ENCODE results near the gene FCRL2.

Gene FCRL2, protein sequence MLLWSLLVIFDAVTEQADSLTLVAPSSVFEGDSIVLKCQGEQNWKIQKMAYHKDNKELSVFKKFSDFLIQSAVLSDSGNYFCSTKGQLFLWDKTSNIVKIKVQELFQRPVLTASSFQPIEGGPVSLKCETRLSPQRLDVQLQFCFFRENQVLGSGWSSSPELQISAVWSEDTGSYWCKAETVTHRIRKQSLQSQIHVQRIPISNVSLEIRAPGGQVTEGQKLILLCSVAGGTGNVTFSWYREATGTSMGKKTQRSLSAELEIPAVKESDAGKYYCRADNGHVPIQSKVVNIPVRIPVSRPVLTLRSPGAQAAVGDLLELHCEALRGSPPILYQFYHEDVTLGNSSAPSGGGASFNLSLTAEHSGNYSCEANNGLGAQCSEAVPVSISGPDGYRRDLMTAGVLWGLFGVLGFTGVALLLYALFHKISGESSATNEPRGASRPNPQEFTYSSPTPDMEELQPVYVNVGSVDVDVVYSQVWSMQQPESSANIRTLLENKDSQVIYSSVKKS

GRCh38 chr1:157776971-157777391, at the start of gene FCRL2:
FCRL2 (minus strand) TSS chr1:157777132; CDS start chr1:157777073, 59 bp downstream.
- no peak for DNase-seq (ENCODE audit: low read depth)

DNA sequence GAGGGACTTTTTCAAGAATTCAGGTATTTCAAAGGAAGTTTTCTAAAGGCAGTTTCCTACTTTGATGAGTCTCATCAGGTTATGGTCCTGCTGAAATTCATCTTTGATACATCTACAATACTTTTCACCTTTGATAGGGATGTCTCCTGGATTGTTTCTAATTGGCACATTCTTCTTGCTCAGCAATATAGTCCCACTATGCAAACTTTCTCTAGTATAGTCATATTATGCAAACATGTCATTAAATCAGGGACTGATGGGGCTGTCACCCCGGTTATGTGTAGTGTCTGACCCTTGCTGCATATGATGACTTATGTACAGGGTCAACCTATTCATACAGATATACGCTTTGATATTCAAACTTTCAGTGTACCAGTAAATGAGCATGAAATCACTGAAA, 43.4 kb upstream of the FCRL2 start:
- DNase-seq (ENCODE audit: low read depth) = no peak

- DNase-seq (ENCODE audit: low read depth) = no peak
Observed at GRCh38 chr1:157819896-157820295, 43.0 kb upstream of the FCRL2 start, which contains the start of gene FCRL1. FCRL1 (minus strand) TSS chr1:157820120; CDS start chr1:157820037, 83 bp downstream.

DNA sequence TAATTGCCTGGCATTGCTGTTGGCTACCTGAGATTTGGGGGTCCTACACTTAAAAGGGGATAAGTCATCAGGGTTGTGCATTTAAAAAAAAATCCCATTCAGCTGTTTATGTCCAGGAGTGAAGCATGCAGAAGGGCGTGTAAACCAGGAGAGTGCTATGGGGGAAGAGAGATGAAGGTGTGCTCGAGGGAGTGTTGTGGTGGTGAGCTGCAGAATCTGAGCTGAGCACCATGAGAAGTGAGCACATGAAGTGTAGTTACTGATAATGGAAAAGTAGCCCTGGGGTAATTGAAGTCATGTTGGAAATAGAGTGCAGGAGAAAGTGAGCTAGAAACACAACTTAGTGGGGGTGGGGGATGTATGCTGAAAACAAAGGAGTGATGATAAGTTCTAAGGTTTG, 42.3 kb upstream of the FCRL2 start:
- no peak for DNase-seq (ENCODE audit: low read depth)

- no peak for DNase-seq (ENCODE audit: low read depth)
Observed at GRCh38 chr1:157813269-157813668, 36.3 kb upstream of the FCRL2 start.

GRCh38 chr1:157806431-157807149, 29.7 kb upstream of the FCRL2 start:
- no peak for DNase-seq (ENCODE audit: low read depth)

DNA sequence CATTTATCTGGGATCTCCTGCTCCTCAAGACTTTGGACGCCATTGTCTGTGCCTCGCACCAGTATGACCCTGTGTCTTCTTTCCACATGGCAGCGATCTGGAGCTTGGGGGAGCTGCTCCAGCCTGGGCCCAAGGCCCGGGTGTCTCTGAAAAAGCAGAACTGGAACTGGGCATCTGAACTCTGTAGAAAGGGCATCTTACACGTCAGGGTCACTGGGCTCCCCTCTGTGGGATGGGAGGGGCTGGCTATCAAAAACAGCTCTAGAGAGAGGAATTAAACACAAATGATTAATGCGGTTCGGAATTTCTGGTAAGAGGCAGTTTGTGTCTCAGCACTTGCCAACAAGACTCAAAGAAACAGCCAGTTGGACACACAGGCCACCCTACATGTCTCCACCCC, 26.9 kb upstream of the FCRL2 start:
- no peak for DNase-seq (ENCODE audit: low read depth)

DNA sequence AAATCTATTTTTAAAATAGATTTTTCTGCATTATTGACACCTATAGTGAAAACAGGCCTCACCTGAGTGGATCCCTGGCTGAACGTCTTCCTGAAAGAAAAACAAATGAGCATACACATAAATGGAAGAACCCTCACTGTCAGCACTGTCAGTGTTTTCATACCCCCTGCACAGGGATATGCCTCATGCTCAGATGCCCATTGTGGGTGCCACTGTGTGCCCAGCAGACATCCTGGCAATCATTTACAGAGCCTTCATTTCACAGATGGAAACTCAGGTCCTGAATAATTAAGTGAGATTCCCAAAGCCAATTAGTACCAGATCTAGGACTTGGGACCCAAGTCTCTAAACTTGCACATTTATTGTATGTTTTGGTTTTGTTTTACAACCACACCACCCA, 23.1 kb upstream of the FCRL2 start:
- no peak for DNase-seq (ENCODE audit: low read depth)

- DNase-seq (ENCODE audit: low read depth) = no peak
Observed at GRCh38 chr1:157798211-157798610, 21.3 kb upstream of the FCRL2 start.

DNA sequence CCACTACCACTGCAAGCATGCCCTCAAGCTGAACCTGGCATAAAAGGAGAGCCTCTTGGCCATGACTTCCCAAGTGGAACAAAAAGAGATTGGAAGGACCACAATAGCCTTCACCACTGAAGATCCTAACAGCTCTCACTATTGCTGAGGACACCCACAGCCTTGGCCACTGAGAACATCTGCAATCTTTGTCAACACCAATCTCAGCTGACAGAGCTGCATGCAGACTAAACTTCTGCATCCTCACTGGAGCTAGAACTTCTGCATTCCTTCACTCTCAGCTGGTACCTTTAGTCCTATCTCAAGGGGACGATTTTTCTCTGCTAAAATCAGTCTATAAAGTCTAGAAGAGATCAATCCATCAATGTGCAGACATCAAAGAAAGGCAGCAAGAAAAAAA, 8.3 kb upstream of the FCRL2 start:
- no peak for DNase-seq (ENCODE audit: low read depth)

GRCh38 chr1:157784801-157785200, 7.9 kb upstream of the FCRL2 start:
- DNase-seq (ENCODE audit: low read depth) = no peak

GRCh38 chr1:157782931-157783330, 6.0 kb upstream of the FCRL2 start:
- no peak for DNase-seq (ENCODE audit: low read depth)

- no peak for DNase-seq (ENCODE audit: low read depth)
Observed at GRCh38 chr1:157781048-157781447, 4.1 kb upstream of the FCRL2 start.

DNA sequence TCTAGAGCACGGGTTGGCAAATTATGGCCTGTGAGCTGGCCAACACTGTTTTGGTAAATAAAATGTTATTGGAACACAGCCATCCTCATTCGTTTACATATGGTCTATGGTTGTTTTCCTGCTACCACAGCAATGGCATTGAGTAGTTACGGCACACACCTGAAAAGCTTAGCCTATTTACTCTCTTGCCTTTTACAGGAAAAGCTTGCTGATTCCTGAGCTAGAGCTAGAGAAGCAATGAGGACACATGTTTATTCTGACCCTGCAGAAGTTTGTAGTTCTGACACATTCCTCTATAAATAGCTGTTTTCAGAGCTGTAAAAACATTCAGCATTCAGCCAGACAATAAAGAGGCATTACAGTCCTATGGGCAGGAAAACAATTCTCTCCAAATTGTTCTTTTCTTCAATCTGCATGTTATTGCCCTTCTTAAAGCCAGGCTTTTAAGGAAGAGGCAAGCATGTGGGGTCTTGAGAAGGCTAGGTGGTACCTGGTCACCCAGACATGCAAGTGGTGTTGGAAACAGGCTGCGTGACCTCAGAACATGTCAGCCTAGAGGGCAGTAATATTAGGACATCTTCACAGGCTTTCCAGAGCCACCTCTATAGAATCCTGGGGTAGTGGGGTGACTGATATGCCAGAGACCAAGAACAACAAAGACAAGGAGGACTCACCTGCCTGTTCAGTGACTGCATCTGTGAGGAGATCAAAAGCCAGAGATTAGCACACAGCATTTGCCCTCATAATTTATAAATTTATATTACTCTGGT, 1.6 kb downstream of the FCRL2 start:
- no peak for DNase-seq (ENCODE audit: low read depth)

DNA sequence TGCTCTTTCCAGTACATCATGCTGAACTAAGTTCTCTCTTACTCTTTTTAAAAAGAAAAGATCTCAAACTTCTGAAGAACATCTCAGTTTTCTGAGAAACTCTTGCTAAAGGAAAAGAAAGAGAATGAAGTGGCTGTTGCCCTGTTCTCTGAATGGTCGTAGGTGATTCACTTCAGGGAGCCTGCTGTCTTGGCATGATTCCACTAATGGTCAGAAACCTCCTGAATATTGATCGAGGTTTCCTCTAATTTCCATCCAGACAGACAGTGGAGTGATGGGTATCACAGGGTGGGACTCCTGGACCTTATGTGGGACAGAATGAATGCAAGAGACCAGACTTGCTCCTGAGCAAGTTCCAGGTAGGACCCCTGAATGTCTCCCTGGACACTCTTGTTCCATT, 2.5 kb downstream of the FCRL2 start:
- DNase-seq (ENCODE audit: low read depth) = no peak

GRCh38 chr1:157773493-157774350, 3.2 kb downstream of the FCRL2 start:
- no peak for DNase-seq (ENCODE audit: low read depth)

DNA sequence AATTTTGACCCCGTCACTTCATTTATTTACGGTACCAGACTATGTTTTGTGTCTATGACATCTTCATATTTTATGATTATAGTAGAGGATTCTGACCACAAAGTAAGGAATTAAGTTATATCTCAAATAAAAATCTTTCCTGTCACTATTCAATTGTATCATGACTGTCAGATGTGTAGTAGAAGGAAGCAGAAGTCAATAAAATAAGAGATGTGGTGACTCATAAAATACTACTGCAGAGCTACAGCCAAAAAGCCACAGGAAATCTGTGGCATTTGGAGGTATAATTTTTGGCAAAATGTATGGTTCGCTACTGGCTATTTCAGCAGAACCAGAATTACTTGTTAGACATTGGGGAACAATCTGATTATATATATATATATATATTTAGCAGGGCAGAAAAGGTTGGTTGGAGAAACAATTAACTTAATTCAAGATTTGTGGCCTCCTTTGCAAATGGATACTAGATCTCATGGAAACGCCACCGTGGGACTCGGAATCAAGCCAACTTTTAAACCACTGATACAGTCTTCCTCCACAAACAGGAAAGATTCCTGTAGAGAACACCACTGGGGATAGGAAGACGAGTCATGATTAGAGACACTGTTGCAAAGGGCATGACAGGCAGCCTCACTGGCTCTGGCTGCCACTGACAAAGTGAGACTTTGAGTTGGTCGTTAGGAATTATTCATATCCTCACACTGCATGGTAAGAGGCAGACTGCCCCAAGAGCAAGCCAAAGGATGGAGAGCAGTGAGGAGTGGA, 5.1 kb downstream of the FCRL2 start:
- no peak for DNase-seq (ENCODE audit: low read depth)

GRCh38 chr1:157770442-157771043, 6.4 kb downstream of the FCRL2 start:
- DNase-seq (ENCODE audit: low read depth) = no peak

GRCh38 chr1:157766792-157767191, 10.1 kb downstream of the FCRL2 start:
- DNase-seq (ENCODE audit: low read depth) = no peak

GRCh38 chr1:157758018-157758417, 18.9 kb downstream of the FCRL2 start:
- no peak for DNase-seq (ENCODE audit: low read depth)

Measured in stimulated activated CD8-positive, alpha-beta memory T cell treated with anti-CD3 and anti-CD28 coated beads, Interleukin-4, amount 100 ng/mL, for 24 hours (primary cell).